Uterus (tissue), 4 donors: Measurements from ENCODE around the gene FXYD2. TPM values are rescaled to one million over a fixed set of nuclear protein-coding genes. Genes with fewer than 3 reads are reported as not detected.

Experiments
- DNase-seq, 2 donors: peaks; one replicate each; pipeline ENCODE4 v3.0.0-alpha.2; 2019 to 2020
- H3K27ac ChIP-seq, 2 donors: fragments of 200-600 bp; sonication (generic); 1 replicate in 1 of 2; 2 replicates in 1 of 2; pipeline ENCODE4 v1.5.1; 2016 to 2018
- H3K27me3 ChIP-seq, 2 donors: fragments of 200-600 bp; sonication (generic); one replicate each; pipeline ENCODE4 v1.5.1; 2018 to 2019; ENCODE audit warnings: control low read depth in 1 of 2
- H3K36me3 ChIP-seq, 2 donors: fragments of 200-600 bp; sonication (generic); one replicate each; pipeline ENCODE4 v1.5.1; 2019; ENCODE audit warnings: control low read depth in 1 of 2
- H3K4me1 ChIP-seq, 2 donors: fragments of 200-600 bp; sonication (generic); one replicate each; pipeline ENCODE4 v1.5.1; 2018 to 2019; ENCODE audit warnings: control low read depth in 1 of 2
- H3K4me3 ChIP-seq, 2 donors: fragments of 200-600 bp; sonication (generic); 1 replicate in 1 of 2; 2 replicates in 1 of 2; pipeline ENCODE4 v1.5.1; 2018 to 2019; ENCODE audit warnings: mild to moderate bottlenecking in 1 of 2
- H3K9me3 ChIP-seq, 2 donors: fragments of 200-600 bp; sonication (generic); one replicate each; pipeline ENCODE4 v1.5.1; 2019; ENCODE audit warnings: control low read depth in 1 of 2
- POLR2A ChIP-seq, 2 donors: fragments of 450-650 bp; IDR thresholded peaks; one replicate each; pipeline ENCODE4 v1.6.1; 2016; ENCODE audit warnings: antibody characterized with exemption in 2 of 2, mild to moderate bottlenecking in 1 of 2, moderate library complexity in 1 of 2
- intact Hi-C: fragments of 100-400 bp; cut with DNase I; formaldehyde crosslinking; loops from one replicate; pipeline ENCODE4 v1.15.1; 2023; ENCODE audit warnings: low total_unique reads
- total RNA-seq, 4 donors: library from RNA; depleted of rRNA in 3 of 4; stranded (reverse); fragments of >200 nt in 3 of 4; gene quantifications; one replicate each; pipeline versions ENCODE4 v1.1.0 to v1.2.4, GENCODE V29; 2014 to 2023
- TF ChIP-seq, protein P1 (sequence below), 4 experiments: fragments of 200-600 bp in 2 of 4; fragments of 450-650 bp in 2 of 4; sonication (generic) in 2 of 4; IDR thresholded peaks; one replicate each; pipeline ENCODE4 v1.5.1; 2016 to 2019; ENCODE audit warnings: antibody characterized with exemption in 4 of 4, mild to moderate bottlenecking in 2 of 4, moderate library complexity in 1 of 4
- donor health status: DM: yes; HTN: yes; CAD: no.

The FXYD2 gene
- total RNA-seq, 4 donors from 2014 or later: 2.1 to 36.4 (median 6.2) TPM

DNA sequence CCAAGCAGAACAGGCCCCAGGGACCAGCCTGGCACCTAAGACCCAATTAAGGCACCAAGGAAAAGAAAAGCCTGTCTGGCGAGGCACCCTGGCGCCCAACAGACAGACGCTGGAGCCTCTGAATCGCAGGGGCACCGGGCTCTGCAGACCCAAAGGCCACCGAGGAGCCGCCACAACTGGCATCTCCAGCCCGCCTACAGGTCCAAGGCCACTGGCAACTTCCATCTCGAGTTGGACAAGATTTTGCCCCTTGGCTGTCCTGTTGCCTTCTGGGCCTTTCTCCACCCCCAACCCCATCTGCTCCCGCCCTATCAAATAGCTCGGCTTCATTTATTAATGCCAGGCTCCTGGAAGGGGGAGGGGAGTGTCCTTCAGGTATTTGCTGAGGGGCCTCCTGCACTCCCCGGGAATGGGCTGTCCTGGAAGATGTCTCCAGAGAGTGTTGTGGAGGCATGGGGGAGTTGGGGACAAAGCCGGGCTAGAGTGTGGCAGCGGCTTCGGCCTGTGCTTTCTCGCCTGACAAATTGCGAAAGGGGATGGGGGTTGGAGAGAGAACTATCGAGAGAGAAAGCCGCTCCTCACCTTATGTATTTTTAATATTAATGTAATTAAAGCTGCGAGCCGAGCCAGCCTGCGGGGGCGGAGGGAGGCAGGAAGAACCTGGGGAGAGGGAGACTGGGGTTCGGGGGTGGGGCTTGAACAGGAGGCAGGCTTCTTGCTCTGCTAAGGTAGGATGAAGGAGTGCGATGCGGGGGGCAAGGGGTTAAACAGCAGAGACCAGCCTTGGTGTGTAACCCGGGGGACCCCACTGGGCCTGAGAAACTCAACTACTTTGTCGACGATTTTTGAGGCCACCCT is 29.5 kb downstream of the FXYD2 start:
- intact Hi-C loops: no loop called here
- H3K27me3 ChIP-seq: peaks cover 0 to 13% of the 10 kb centered on the region in 2 donors
- DNase-seq: no peak

DNA sequence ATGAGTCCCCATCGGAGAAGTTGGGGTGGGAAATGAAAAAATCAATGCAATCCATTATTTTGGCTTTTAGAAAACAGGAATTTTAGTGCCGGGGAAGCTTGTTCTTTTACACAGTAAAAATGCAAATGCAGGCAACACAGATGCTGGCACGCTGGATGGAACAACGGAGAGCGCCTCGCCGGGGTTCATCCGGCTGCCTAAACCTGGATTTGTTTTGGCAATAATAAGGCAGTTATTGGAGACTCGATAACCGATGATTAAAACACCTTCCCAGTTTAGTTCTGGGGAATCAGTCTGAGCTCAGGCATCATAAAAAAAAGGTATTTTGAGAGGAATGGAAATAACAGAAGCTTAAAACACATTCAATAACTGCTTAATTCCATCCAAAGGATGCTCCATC is 30.4 kb downstream of the FXYD2 start:
- Histone ChIP-seq H3K36me3 (no peaks in the 10 kb centered on the region), H3K27me3 (peaks cover 0 to 13% of the 10 kb centered on the region in 2 donors), H3K4me1 (peaks cover 0 to 16% of the 10 kb centered on the region in 2 donors), H3K9me3 (no peaks in the 10 kb centered on the region), H3K27ac (no peak overlapping the region), H3K4me3 (no peak overlapping the region)
- intact Hi-C loops: no loop called here
- TF ChIP-seq, protein P1, sequence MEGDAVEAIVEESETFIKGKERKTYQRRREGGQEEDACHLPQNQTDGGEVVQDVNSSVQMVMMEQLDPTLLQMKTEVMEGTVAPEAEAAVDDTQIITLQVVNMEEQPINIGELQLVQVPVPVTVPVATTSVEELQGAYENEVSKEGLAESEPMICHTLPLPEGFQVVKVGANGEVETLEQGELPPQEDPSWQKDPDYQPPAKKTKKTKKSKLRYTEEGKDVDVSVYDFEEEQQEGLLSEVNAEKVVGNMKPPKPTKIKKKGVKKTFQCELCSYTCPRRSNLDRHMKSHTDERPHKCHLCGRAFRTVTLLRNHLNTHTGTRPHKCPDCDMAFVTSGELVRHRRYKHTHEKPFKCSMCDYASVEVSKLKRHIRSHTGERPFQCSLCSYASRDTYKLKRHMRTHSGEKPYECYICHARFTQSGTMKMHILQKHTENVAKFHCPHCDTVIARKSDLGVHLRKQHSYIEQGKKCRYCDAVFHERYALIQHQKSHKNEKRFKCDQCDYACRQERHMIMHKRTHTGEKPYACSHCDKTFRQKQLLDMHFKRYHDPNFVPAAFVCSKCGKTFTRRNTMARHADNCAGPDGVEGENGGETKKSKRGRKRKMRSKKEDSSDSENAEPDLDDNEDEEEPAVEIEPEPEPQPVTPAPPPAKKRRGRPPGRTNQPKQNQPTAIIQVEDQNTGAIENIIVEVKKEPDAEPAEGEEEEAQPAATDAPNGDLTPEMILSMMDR (IDR thresholded peaks at IDR 0.05): no peak
- TF ChIP-seq POLR2A (IDR thresholded peaks at IDR 0.05): no peak
- DNase-seq: no peak

More for the DNA sequence above, 29.5 kb downstream of the FXYD2 start:
- H3K27ac ChIP-seq: no peak overlapping the region
- H3K4me1 ChIP-seq: peaks cover 0 to 16% of the 10 kb centered on the region in 2 donors
- H3K36me3 ChIP-seq: no peaks in the 10 kb centered on the region
- H3K9me3 ChIP-seq: no peaks in the 10 kb centered on the region
- no peak overlapping the region for H3K4me3 ChIP-seq
- TF ChIP-seq, protein P1 (IDR thresholded peaks at IDR 0.05): no peak
- TF ChIP-seq POLR2A (IDR thresholded peaks at IDR 0.05): no peak

DNA sequence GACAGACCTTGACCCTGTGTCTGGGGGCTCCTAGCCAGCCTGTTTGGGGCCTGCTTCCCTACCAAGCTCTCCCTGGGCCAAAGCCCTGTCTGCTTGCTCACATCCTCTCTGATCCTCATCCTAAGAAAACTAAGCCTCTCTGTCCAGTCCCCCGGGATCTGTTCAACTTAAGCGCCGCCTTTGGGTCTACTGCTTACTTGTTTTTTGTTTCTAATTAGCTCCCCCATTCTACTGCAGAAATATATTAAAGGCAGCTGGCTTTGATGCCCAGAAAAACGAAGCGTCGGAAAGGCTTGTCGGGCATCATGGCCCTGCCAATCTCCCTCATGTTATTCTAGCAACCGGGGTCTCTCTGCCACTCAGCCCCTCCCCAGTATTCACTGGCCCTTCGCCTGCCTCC is 31.0 kb downstream of the FXYD2 start:
- peaks cover 0 to 13% of the 10 kb centered on the region in 2 donors for H3K27me3 ChIP-seq
- DNase-seq: no peak
- H3K27ac ChIP-seq: no peak overlapping the region
- H3K4me1 ChIP-seq: peaks cover 0 to 16% of the 10 kb centered on the region in 2 donors
- no peak overlapping the region for H3K4me3 ChIP-seq
- H3K36me3 ChIP-seq: no peaks in the 10 kb centered on the region
- intact Hi-C loops: no loop called here
- no peaks in the 10 kb centered on the region for H3K9me3 ChIP-seq
- TF ChIP-seq, protein P1 (IDR thresholded peaks at IDR 0.05): no peak
- TF ChIP-seq POLR2A (IDR thresholded peaks at IDR 0.05): no peak

DNA sequence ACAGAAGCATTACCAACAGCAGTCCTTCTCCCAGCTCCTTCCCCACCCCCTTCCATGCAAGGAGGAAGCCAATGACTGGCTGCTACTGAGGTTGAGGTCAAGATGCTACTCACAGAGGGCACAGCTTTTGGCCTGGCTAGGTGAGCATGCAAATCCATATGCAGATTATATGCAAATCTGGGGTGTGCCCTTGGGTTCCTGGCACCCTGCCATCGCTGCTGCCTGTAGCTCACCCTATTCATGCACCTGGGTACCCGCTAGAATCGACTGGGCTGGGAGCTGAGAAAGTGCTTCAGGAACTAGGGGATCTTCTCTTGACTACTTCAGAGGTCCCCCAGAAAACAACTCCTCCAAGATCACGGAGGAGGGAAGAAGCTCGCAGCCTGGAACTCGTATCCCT is 31.6 kb downstream of the FXYD2 start:
- no peaks in the 10 kb centered on the region for H3K36me3 ChIP-seq
- DNase-seq: no peak
- H3K4me3 ChIP-seq: no peak overlapping the region
- TF ChIP-seq, protein P1 (IDR thresholded peaks at IDR 0.05): no peak
- no peak for TF ChIP-seq POLR2A (IDR thresholded peaks at IDR 0.05)
- H3K4me1 ChIP-seq: peaks cover 0 to 16% of the 10 kb centered on the region in 2 donors
- H3K27me3 ChIP-seq: peaks cover 0 to 13% of the 10 kb centered on the region in 2 donors
- no peaks in the 10 kb centered on the region for H3K9me3 ChIP-seq
- intact Hi-C loops: no loop called here
- no peak overlapping the region for H3K27ac ChIP-seq

DNA sequence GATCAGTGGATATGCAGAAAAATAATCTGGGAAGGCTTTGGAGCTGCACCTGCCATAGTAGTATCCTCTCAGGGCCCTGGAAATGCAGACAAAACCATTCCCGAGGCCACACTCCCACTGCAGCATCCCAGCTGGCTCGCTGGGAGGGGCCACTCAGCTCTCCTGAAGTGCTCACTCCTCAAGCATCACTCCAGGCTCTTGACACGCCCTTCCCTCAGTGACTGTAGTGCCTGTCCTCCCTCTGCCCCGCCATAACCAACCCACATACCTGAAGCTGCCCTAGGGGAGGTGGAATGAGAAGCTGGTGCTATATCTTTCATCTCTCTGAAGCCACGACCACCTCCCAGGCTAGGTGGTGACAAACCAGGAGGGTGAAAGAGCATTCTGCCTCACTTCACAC is 32.3 kb downstream of the FXYD2 start:
- Histone ChIP-seq H3K27me3 (peaks cover 0 to 13% of the 10 kb centered on the region in 2 donors), H3K36me3 (no peaks in the 10 kb centered on the region), H3K4me1 (peaks cover 0 to 15% of the 10 kb centered on the region in 2 donors), H3K4me3 (no peak overlapping the region), H3K9me3 (no peaks in the 10 kb centered on the region), H3K27ac (no peak overlapping the region)
- no peak for DNase-seq
- TF ChIP-seq, protein P1 (IDR thresholded peaks at IDR 0.05): no peak
- TF ChIP-seq POLR2A (IDR thresholded peaks at IDR 0.05): no peak
- intact Hi-C loops: no loop called here
